ENCODE data around the gene GIGYF1.
A peak's percentile ranks its signal among the peaks of the same experiment; 100 is the strongest.
"Not testable (repeated sequence)": the region's sequence is repeated elsewhere in the genome, so short reads cannot be mapped to it uniquely, and the experiment has no call there.

The GIGYF1 gene

DNA sequence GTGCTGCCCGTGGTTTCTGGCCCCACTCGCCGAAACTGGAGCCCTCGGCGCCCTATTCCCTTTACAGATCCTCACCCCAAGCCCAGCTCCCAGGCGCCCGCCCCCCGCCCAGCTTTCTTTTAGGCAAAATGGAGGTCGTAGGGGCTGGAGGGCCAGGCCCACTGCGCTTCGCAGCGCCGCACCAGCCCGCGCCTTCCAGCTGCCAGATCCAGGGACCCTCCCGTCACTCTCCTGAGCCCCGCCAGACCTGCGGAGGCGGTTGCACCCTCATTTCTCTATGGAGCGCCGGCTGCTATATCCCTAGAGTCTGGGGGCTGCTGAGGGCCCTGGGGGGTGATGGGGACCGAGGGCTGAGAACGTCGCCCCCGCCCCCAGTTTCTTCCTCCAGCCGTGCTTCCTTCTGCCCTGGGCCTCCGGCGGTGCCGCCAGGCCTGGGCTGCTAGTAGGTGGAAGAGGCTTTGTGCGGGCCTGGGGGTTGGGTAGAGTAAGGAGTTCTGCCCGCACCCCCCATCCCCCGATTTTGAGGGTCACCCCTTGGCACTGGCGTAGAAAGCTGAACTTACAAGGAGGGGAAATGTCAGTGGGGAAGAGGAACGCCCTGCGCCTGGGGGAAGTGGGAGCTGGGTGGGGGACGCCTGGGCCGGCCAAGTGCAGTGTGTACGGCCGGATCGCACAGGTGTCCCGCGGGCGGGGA, 19.5 kb downstream of the GIGYF1 start:
- H3K4me3 ChIP-seq (ENCODE audit: low read length): peak overlapping the region; percentile 92
- TF ChIP-seq CTCF (conservative IDR thresholded peaks at IDR 0.05; ENCODE audit: low read depth, low read length): no peak
- DNase-seq (ENCODE audit: low read depth): no peak

DNA sequence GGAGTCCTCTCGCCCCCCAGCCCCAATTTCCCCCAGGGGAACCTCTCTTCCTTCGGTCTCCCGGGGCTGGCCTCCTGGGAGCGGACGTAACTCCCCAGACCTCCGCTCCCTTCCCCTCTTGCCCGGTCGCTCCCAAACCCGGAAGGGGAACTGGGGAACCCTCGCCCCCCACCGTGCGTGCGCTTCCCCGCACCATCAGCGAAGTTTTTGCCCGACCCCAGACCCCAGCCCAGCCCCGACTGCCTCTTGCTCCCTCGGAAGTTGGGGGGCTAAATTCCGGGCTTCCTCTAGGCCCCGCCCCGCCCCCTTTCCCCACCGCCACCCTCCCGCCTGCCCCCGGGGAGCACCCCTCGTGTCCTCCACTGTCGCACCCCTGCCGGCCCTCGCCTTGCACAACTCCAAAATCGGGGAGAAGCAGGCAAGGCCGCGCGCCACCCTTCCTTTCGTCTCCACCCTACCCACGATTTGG, 20.1 kb downstream of the GIGYF1 start:
- DNase-seq (ENCODE audit: low read depth): no peak
- no peak for TF ChIP-seq CTCF (conservative IDR thresholded peaks at IDR 0.05; ENCODE audit: low read depth, low read length)

DNA sequence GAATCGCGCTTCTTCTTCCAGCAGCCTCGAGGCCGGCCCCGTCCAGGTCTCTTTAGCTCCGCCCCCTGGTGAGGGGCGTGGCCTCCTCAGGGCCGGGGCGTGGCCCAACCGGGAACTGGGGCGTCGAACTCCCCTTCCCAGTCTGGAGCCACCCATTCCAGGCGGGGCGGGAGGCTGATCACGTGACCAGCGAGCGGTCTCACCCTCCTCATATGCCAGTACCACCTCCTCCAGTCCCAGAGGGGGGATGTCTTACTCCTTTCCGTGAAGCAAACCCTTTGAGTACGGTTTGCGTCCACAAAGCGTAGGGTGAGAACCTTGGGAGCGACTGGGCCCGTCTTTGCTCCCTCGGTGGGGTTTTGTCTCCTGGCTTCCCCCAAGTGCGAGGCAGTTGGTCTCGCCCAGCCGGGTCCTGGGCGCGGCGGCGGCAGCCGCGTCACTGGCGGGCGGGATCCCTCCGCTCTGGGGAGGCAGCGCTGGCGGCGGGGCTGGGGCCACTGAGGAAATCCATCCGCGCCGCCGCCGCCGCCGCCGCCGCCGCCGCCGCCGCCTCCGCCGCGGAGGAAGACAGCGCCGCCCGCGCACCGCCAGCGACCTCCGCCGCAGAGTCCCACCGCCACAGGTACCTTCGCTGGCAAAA, 20.6 kb downstream of the GIGYF1 start, which contains the start of gene GNB2:
TSS of gene GNB2 (plus strand) at position 439 of the 640 bp plus-strand sequence. CDS start 2,526 bp downstream, outside the sequence.
- DNase-seq (ENCODE audit: low read depth): peak; percentile 97
- peak within 1 kb of the TSS; percentile 92 for H3K4me3 ChIP-seq (ENCODE audit: low read length)
- no peak for TF ChIP-seq CTCF (conservative IDR thresholded peaks at IDR 0.05; ENCODE audit: low read depth, low read length)

More for the DNA sequence above, 20.1 kb downstream of the GIGYF1 start:
- H3K4me3 ChIP-seq (ENCODE audit: low read length): peak overlapping the region; percentile 92

- no peak for TF ChIP-seq CTCF (conservative IDR thresholded peaks at IDR 0.05; ENCODE audit: low read depth, low read length)
- no peak overlapping the region for H3K4me3 ChIP-seq (ENCODE audit: low read length)
- DNase-seq (ENCODE audit: low read depth): no peak
Measured at GRCh38 chr7:100671353-100672327, 22.4 kb downstream of the GIGYF1 start.

- DNase-seq (ENCODE audit: low read depth): no peak
- no peak overlapping the region for H3K4me3 ChIP-seq (ENCODE audit: low read length)
- no peak for TF ChIP-seq CTCF (conservative IDR thresholded peaks at IDR 0.05; ENCODE audit: low read depth, low read length)
Measured at GRCh38 chr7:100670074-100670473, 24.0 kb downstream of the GIGYF1 start.

GRCh38 chr7:100669106-100669505, 24.9 kb downstream of the GIGYF1 start:
- DNase-seq (ENCODE audit: low read depth); H3K4me3 ChIP-seq (ENCODE audit: low read length): not testable (repeated sequence)

DNA sequence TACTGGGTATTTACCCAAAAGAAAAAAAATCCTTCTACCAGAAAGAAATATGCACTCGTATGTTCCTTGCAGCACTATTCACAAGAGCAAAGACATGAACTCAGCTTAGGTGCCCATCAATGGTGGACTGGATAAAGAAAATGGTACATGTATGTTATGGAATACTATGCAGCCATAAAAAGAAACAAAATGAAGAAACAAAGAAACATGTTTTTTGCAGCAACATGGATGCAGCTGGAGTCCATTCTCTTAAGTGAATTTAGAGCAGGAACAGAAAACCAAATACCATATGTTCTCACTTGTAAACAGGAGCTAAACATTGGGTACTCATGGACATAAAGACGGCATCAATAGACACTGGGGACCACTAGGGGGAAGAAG, 26.0 kb downstream of the GIGYF1 start:
- no peak for TF ChIP-seq CTCF (conservative IDR thresholded peaks at IDR 0.05; ENCODE audit: low read depth, low read length)
- no peak overlapping the region for H3K4me3 ChIP-seq (ENCODE audit: low read length)
- DNase-seq (ENCODE audit: low read depth): no peak

Data from retinal pigment epithelial cell (primary cell).